GM18502 (cell line): ENCODE data around the gene TNS4.

Experiments
- ATAC-seq: cut with Tn5 transposase; IDR thresholded peaks from one replicate; pipeline ENCODE4 v1.9.1; 2021; ENCODE audit warnings: mild to moderate bottlenecking; ENCODE audit not compliant: unreplicated experiment, poor library complexity

TNS4 gene

DNA sequence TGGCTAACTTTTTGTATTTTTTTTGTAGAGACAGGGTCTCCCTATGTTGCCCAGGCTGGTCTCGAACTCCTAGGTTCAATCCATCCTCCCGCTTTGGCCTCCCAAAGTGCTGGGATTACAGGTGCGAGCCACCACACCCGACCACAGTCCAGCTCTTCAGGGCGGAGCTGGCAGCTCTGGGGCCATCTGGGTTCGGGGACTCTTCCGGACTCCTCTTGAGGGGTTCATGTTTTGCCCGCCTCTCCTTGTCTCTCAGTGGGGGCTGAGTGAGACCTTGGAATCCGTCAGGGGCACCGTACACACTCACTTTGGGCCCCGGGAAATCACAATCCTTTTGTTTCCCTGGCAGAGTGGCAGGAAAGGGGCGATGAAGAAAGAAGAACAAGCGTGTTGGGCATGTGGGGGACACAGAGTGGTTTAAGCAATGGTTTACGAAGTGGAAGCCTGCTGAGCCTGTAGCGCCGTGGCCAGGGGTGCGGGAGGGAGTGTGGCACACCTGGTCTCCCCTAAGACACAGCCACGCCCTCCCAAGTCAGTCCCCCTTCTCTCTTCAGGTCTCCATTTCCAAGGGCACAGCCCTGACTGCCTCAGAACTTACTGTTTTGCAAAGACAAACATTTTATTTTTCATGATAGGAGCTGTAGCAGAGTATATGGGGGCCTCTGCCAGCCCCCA, 26.1 kb downstream of the TNS4 start:
- ATAC-seq = no peak

DNA sequence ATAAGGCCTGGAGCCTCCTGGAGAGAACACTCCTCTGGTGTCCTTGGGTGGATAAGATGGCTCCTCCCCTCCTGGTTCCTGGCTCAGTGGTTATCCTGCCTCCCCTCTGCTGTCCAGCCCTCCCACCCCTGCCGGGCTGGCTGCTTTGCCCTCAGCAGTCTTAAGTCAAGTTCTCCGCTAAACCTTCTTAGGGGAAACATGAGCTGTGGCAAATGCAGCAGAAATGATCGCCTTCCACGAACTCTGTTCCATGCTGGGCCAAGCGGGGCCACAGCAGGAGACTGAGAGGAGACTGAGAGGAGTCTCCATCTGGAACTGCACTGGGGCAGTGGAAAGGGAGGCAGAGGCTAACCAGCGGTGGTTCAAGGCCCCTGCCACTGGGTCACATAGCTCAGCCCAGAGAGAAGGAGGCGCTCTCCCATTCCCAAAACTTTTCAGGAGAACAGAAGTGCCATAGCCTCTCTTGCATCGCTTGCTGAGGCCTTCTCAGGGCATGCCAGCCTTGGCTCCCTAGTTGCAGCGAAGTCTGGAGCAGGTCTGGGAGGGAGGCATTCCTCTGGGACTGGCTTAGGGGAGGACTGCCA, 26.9 kb downstream of the TNS4 start:
- no peak for ATAC-seq

DNA sequence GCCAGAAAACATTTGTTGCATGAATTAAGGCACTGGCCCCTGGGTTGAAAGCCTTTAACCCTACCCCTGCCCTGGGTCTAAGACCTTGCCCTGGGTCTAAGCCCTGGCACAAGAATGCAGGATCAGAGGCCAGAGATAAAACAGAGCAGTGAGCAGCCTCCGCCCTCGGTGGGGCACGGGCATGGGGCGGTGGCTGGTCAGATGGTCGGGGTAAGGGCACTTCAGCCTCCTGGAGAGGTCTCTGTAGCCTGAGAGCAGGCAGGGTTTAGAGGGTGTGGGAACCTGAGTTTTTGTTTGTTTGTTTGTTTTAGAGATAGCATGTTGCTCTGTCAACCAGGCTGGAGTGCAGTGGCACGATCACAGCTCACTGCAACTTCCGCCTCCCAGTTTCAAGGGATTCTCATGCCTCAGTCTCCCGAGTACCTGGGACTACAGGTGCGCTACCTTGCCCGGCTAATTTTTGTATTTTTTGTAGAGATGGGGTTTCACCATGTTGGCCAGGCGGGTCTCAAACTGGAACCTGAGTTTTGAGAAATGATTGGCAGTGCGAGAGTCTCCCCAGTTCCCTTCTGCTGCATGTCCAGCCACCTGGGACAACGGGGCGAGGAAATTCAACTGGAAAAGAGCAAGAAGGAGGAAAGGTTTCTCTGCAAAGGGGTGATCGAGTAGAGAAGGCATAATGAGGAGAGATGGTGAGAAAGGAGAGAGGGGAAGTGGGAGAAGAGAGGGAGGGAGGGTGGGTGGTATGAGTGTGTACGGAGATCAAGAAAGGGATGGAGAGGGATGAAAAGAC, 27.7 kb downstream of the TNS4 start:
- no peak for ATAC-seq

DNA sequence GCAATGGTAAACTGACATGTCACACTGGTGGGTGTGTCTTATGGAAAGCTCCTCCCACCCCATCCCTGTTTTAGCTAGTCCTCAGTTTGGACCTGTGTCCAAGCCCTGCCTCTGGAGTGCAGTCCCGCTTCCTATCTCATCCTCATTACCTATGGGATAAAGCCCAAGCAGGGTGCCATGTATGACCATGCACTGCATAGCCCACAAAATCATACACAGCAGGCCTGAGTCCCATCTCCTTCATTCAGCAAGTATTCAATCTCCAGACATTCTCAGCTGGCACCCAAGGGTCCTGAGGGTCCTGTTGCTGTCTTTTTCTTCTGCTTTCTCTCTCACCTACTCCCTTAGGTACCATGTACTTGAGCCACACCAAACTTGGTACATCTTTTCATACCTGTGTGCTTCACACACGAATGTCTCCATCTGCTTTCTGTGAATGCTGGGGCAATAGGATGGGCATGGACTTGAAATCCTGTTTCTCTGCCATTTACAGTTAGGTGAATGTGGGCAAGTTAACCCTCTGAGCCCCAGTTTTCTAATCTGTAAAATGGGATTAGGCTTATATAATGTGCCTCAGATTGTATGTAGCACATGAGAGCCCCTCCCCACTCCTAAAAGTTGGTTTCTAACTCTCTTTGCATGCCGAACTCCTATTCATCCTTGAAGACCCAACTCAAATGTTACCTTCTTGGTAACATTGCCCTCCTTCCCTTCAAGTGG, 28.5 kb downstream of the TNS4 start:
- no peak for ATAC-seq

DNA sequence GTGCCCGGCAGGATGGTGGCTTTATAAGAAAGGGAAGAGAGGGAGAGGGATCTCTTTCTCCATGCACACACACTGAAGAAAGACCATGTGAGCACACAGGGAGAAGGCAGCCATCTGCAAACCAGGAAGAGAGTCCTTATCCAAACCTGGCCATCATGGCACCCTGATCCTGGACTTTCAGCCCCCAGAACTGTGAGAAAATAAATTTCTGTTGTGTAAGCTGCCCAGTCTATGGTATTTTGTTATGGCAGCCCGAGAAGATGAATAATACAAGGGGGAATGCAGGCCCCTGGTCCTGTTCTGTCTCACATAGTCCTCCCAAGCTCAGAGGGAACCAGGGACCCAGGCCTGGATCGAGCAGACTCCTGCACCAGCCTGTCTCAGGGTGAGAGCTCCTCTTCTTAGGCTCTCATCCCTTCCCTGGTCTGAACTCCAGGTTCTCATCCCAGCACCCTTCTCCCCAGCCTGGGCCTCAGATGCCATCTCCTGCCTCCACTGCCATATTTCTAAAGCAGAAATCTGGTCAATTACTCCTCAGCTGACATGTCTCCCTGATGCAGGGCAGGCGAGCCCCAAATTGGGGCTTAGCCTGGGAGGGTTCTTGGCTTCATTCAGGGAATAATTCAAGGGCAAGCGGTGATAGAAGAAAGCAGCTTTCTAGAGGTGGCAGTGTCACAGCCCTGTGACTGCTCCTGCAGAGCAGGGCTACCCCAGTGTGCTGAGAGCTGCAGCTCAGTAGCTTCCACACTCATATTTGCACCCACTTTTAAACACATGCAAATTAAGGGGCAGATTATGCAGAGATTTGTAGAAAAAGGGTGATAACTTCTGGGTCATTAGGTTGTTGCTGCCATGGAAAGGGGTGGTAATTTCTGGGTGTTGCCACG, 29.3 kb downstream of the TNS4 start:
- ATAC-seq = no peak

DNA sequence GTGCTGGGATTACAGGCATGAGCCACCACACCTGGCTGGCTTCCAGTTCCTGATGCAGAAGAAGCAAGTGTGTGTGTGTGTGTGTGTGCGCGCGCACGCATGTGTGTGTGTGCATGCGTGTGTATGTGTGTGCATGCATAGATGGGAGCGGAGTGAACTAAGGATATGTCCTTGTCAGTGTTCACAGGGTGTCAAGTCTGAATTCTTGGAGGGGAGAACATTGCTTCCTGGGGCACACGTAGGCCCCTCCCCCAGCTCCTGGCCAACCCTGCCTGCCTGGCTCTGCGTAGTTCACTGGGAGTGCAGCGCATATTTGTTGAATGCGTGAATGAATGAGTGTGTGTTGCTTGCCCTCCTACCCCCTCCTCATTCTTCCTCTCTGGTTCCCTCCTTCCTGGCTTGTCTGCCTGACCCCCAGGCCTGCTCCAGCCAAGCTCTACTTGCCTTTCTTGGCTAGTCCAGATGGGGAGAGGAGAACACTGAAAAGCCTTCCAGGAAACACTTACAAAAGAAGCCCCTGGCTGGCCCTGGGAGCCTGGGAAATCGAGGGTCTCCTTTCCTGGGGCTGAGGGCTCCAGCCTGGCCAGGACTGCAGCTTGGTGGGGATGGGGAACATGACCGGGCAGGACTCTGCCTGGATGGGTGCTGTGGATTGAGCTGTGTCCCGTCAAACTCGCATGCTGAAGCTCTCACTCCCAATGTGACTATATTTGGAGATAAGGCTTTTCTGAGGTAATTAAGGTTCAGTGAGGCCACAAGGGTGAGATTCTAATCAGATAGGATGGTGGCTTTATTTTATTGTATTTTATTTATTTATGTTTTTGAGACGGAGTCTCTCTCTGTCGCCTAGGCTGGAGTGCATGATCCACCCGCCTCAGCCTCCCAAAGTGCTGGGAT, 30.2 kb downstream of the TNS4 start:
- no peak for ATAC-seq

DNA sequence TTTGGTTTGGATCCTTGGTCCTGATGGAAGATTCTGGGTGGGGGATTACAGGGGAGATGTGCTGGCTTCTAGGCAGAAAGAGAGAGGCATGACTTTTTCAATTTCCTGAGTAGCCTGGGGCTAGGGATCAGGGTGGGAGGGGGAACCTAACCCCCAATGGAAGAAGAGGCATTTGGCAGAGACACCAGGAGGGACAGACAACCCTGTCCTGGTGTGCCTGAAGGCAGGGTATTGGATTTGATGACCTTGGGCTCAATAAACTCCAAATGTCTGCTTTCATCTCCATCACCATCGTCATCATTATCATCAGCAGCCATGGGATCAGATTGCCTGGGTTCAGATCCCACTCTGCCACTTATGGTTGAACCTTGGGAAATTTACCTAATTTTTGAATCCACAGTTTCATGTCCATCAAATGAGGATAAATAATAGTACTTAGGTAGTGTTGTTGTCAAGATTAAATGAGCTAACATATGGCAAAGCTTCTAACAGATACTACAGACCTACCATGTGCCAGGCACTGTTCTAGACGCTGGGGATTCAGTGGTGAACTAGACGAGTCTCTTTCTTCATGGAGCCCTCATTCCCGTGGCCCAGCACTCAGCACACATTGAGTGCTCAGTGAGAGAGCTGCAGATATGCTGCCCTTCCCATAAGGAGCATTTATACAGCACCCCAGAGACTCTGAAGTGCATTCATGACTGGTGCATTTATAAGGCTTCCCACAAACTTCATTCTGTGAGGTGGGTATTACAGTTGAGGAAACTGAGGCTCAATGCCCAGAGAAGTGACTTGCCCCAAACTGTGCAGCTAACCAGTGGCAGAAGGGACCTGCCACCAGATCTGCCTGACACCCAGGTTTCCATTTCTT, 31.4 kb downstream of the TNS4 start:
- ATAC-seq = no peak

DNA sequence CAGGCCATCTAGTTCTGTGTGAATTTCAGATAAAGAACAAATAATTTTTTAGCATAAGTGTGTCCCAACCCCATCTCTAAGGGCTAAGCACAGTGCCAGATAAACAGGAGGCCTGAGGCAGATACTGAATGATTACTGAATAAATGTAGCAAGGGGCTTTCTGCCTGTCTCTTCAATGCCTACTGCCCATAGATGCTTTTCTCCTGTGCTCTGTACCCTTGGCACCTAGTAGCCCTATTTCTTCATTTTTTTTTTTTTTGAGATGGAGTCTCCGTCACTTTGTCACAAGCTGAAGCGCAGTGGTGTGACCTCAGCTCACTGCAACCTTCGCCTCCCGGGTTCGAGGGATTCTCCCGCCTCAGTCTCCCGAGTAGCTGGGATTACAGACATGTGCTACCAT, 32.9 kb downstream of the TNS4 start:
- no peak for ATAC-seq

DNA sequence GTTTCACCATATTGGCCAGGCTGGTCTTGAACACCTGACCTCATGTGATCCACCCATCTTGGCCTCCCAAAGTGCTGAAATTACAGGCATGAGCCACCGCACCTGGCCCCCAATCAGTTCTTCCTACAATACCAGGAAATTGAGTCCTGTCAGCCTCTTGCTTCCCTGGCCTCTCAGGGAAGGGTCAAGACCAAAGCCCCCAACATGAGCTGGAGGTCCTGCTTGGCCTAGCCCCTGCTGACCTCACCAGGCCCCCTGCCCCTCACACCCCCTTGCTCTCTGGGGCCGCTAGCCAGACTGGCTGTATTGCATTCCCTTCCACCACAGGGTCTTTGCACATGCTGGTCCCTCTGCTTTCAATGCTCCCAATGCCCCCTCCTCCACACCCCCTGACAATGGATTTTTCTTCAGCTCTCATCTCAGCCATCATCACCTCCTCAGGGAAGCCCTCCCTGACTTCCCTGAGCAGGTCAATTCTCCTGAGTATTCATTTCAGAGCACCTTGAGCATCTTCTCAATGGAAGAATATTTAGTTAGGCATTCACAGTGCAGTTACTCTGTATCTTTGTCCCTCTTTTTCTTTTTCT, 34.0 kb downstream of the TNS4 start:
- ATAC-seq = no peak

DNA sequence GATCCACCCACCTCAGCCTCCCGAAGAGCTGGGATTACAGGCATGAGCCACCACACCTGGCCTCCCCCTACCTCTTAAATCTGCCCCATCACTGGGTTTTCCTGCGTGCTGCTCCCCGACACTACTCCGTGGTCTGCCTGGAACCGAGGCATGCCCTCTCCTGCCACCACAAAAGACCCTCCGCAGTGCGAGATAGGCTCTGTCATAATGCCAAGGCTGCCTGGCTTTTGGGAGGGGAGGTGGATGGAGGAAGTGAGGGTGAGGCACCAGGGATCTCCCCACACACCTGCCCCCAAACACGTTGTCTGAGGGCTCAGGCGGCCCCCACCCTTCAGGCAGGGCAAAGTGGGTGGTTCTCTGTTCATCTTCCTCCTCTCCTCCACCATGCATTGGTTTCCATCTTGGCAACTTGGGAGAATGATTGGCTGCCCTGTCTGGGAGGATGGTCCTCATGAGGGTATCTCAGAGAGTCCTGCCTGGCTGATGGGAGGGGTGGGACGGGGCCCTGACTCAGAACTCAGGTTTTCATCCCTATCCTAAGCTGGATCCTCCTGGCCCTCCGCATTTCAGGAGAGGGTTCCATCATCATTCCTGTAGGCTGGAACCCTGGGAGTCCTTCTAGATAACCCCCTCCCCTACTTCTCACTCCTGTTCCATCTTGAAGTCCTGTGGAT, 35.0 kb downstream of the TNS4 start:
- no peak for ATAC-seq

DNA sequence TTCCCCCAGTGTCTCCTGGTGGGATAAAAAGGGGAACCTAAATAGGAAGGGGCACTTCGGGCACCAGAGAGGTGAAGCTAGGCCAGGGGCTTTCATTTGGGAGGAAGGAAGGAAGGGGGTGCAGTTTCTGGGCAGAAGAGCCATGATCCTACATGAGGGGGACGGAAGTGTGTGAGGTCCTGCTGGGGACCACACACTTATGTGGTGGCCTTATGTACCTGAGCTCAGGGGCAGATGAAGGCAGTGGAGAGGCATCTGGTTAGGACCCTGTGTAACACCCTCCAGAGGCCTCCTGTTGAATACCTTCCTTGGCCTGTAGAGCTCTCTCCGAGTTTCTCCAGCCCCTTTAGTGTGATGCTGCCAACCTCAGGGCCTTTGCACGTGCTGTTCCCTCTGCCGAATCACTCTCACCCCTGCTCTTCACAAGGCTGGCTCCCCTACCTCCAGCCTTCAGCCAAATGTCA, 37.0 kb downstream of the TNS4 start:
- ATAC-seq = no peak

DNA sequence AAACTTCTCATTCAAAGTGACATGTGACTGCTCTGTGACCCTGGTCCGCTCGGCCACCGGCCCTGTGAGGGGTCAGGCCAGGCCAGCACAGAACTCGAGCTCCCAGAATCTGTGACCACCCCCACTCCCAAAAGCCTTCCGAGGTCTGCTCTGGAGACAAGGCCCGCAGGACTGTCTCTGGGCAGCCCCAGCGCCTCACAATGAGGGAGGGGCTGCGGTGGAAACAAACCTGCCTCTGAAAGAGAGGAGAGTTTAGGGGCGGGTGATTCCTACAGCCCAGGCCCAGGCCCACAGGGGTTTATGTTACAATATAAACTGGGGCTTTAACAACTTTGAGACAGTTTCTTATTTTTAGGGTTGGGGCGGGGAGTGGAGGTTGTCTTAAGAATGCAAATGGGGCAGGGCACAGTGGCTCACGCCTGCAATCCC, 38.3 kb downstream of the TNS4 start:
- ATAC-seq = no peak

DNA sequence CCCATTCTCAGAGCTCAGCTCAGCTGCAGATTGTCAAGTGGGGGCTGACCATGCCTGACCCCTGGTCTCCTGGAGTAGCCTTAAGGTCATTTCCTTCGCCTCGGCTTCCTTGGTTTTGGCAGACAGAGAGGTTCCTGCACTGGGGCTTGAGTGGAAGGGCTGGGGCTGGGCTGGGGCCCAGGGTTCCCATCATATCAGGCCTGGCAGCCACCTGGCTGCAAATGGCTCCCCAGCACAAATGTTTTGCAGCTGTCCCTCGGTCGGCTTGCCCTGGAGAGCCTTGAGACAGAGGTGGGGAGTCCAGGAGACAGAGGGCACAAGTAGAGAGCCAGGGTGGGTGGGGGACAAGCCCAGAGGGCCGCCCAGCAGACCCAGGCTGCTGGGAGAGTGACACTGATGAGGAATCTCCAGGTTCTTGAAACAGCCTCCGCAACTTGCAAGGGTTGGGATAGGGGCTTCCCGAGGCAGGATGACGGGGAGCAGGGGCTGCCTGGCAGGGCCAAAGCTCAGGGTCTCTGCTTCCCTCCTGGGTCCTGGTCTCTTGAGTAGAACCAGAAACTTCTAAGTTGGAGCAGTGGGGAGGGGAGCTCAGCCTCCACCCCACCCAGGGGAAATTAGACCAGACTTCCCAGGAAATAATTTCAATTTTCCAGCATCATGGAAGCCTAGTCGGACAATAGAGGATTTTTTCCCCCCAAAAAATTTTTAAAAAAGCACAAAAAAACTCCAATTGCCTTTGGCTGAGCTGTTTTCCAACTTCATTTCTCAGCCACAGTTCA, 38.9 kb downstream of the TNS4 start:
- ATAC-seq = no peak

DNA sequence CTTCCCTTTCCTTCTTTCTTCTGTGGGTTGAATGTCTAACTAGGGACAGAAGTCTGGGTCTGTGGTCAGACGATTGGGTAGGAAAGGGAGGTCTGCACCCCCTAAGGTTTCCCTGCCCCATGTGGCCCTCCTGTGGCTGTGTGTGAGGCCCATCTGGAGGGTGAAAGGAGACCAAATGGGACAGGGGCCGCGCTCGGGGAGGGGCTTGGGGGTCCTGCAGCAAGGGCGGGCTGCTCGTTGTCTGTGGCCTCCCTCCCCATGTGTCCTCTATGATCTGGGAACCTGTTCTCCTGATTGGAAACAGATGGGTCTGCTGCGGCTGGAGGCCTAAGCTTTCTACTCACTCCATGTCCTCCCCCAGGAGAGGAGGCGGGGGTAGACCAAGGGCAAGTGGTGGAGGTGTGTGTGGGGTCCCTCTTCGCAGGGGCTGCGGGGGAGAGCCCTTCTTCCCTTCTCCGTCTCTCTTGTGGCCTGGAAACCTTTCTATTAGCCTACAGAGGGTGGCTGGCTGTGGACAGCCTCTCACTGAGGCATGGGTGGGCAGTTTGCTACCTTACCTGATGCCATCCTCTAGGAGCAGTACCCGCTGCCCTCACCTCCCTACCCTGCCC, 39.6 kb downstream of the TNS4 start:
- no peak for ATAC-seq

DNA sequence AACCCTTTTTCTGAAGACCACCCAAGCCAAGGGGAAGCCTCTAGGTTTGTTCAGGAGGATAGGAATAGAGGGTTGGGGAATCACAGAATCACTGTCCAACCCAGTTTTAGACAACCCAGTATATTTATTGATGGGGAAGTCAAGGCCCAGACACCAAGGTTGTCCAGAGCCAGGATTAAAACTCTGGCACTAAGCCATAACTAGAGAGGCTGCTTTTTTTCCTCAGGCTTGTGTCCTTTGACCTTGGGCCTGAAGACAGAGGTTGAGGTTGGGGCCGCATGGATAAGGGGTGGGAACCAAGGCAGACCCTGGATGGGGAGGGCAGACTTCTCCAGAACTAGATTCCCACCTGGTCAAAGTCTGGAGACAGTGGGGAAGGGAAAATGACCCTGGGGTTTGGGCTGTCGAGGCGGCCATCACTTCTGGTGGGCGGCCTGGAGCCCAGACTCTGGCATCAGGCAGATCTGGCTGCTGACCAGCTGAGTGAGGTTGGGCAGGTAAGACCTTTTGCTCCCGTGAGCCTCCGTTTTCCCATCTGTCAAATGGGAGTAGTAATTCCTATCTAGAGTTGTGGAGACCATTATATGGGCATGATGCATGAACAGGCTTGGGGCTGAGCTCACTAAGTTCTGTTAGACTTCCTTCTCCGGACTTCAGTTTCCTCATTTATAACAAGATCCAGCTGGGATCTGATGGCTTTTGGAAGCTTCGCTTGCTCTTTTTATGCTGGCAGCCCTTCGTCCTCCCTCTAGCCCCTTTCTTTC, 40.3 kb downstream of the TNS4 start:
- ATAC-seq = no peak
